Measurements from ENCODE around the gene UBTD2. TPM values are rescaled to one million over a fixed set of nuclear protein-coding genes. Genes with fewer than 3 reads are reported as not detected.

UBTD2 gene
- total and polyA plus RNA-seq, 12 donors = 7.5 to 11.3 (median 8.9) TPM

DNA sequence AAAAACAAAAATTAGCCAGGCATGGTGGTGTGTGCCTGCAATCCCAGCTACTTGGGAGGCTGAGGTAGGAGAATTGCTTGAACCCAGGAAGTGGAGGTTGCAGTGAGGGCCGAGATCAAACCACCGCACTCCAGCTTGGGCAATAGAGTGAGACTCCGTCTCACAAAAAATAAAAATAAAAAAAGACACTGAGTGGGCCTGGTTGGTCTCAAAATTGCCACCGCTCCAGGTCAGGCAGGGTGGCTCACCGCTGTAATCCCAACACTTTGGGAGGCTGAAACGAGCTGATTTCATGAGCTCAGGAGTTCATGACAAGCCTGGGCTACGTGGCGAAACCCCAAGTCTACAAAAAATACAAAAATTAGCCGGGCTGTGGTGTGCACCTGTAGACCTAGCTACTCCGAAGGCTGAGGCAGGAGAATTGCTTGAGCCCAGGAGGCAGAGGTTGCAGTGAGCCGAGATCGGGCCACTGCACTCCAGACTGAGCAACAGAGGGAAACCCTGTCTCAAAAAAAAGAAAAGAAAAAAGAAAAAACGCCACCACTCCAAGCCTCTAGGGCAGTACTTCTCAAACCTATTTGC, 97.4 kb downstream of the UBTD2 start:
- no peak for TF ChIP-seq CTCF (IDR thresholded peaks at IDR 0.05)
- peak overlapping the region in 9 of 10 donors; percentile 86 to 99 (median 96) for H3K27ac ChIP-seq
- no peaks in the 10 kb centered on the region for H3K9me3 ChIP-seq
- peak overlapping the region in 9 of 10 donors; percentile 76 to 100 (median 95) for H3K4me3 ChIP-seq
- intact Hi-C loops (cut with DNase I) = loop anchor here in 5 of 10 donors (5.0 to 10.0 kb wide), 6 partner anchors 44 to 274 kb away; partner anchors contain the start of gene UBTD2 (in 2 of the 5)
- H3K4me1 ChIP-seq = peaks cover 0 to 61% (median 38%) of the 10 kb centered on the region in 9 donors
- DNase-seq = no peak
- no peak for ATAC-seq
- no peaks in the 10 kb centered on the region for H3K27me3 ChIP-seq
- H3K36me3 ChIP-seq = peaks cover 0 to 33% (median 0%) of the 10 kb centered on the region in 9 donors
- 85 to 89% methylated on average over 13 of the region's 13 CpGs for WGBS, 2 donors

GRCh38 chr5:172185096-172185461, 98.5 kb downstream of the UBTD2 start:
- DNase-seq = no peak
- WGBS, 2 donors = 73 to 74% methylated on average over 10 of the region's 10 CpGs
- TF ChIP-seq CTCF (IDR thresholded peaks at IDR 0.05) = no peak
- peak overlapping the region in 9 of 10 donors; percentile 2 to 99 (median 94) for H3K27ac ChIP-seq
- H3K36me3 ChIP-seq = peaks cover 0 to 39% (median 0%) of the 10 kb centered on the region in 9 donors
- no peaks in the 10 kb centered on the region for H3K9me3 ChIP-seq
- no peak for ATAC-seq
- H3K4me3 ChIP-seq = peak overlapping the region in 4 of 10 donors; percentile 92 to 100 (median 97)
- intact Hi-C loops (cut with DNase I) = loop anchor here in 5 of 10 donors (5.0 to 10.0 kb wide), 6 partner anchors 43 to 273 kb away; partner anchors contain the start of gene UBTD2 (in 2 of the 5)
- H3K27me3 ChIP-seq = no peaks in the 10 kb centered on the region
- peaks cover 0 to 72% (median 42%) of the 10 kb centered on the region in 9 donors for H3K4me1 ChIP-seq

GRCh38 chr5:172183881-172184280, 99.7 kb downstream of the UBTD2 start:
- DNase-seq = no peak
- peaks cover 3 to 83% (median 54%) of the 10 kb centered on the region in 9 donors for H3K4me1 ChIP-seq
- no peaks in the 10 kb centered on the region for H3K27me3 ChIP-seq
- H3K9me3 ChIP-seq = no peaks in the 10 kb centered on the region
- H3K4me3 ChIP-seq = peak overlapping the region in 1 of 10 donors; percentile 97
- no peak for TF ChIP-seq CTCF (IDR thresholded peaks at IDR 0.05)
- WGBS, 2 donors = 47 to 51% methylated on average over 4 of the region's 4 CpGs
- H3K27ac ChIP-seq = peak overlapping the region in 4 of 10 donors; percentile 39 to 99 (median 80)
- peaks cover 0 to 39% (median 0%) of the 10 kb centered on the region in 9 donors for H3K36me3 ChIP-seq
- intact Hi-C loops (cut with DNase I) = loop anchor here in 1 of 10 donors (10.0 kb wide), 1 partner anchor 269 kb away; no protein-coding TSS in a partner anchor
- no peak for ATAC-seq

DNA sequence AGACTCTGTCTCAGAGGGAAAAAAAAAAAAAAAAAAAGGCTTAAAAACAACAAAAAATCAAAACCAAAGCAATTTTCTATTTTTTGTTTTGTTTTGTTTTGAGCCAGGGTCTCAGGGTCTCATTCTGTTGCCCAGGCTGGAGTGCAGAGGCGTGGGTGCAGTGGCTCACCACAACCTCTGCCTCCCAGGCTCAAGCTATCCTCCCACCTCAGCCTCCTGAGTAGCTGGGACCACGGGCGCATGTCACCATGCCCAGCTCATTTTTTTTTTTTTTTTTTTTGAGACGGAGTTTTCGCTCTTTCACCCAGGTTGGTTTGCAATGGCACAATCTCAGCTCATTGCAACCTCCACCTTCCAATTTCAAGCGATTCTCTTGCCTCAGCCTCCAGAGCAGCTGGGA, 101.3 kb downstream of the UBTD2 start:
- Histone ChIP-seq H3K27ac (no peak overlapping the region), H3K4me1 (peaks cover 3 to 94% (median 67%) of the 10 kb centered on the region in 9 donors), H3K9me3 (no peaks in the 10 kb centered on the region), H3K36me3 (peaks cover 0 to 39% (median 0%) of the 10 kb centered on the region in 9 donors), H3K27me3 (no peaks in the 10 kb centered on the region), H3K4me3 (no peak overlapping the region)
- 96 to 99% methylated on average over 6 of the region's 6 CpGs for WGBS, 2 donors
- DNase-seq (no peak), ATAC-seq (no peak)
- no peak for TF ChIP-seq CTCF (IDR thresholded peaks at IDR 0.05)
- intact Hi-C loops (cut with DNase I) = loop anchor here in 1 of 10 donors (10.0 kb wide), 1 partner anchor 267 kb away; no protein-coding TSS in a partner anchor
